NCI-H1105 treated with DMSO at 0.1 percent for 48 hours (cell line): ENCODE results near the gene GPC3.
"Not testable (repeated sequence)": the region's sequence is repeated elsewhere in the genome, so short reads cannot be mapped to it uniquely, and the experiment has no call there.

ENCODE experiments used
- DNase-seq: peaks from one replicate; lab custom pipeline; 2025; lab: John Stamatoyannopoulos, UW

The GPC3 gene

GRCh38 chrX:133926099-133926498, 59.3 kb downstream of the GPC3 start:
- DNase-seq = no peak

- DNase-seq = no peak
These were observed 60.8 kb downstream of the GPC3 start for GRCh38 chrX:133924548-133924947.

- no peak for DNase-seq
These were observed 61.8 kb downstream of the GPC3 start for GRCh38 chrX:133923548-133923947.

GRCh38 chrX:133923113-133923512, 62.3 kb downstream of the GPC3 start:
- DNase-seq = no peak

GRCh38 chrX:133922390-133922771, 63.0 kb downstream of the GPC3 start:
- no peak for DNase-seq

GRCh38 chrX:133921764-133922389, 63.5 kb downstream of the GPC3 start:
- DNase-seq = peak; percentile 48

- no peak for DNase-seq
These were observed 64.3 kb downstream of the GPC3 start for GRCh38 chrX:133921086-133921485.

- DNase-seq = no peak
These were observed 67.0 kb downstream of the GPC3 start for GRCh38 chrX:133918361-133918771.

GRCh38 chrX:133916984-133917722, 68.2 kb downstream of the GPC3 start:
- DNase-seq = no peak

GRCh38 chrX:133913658-133914388, 71.6 kb downstream of the GPC3 start:
- no peak for DNase-seq

- DNase-seq = no peak
These were observed 72.4 kb downstream of the GPC3 start for GRCh38 chrX:133913009-133913408.

- DNase-seq = no peak
These were observed 73.4 kb downstream of the GPC3 start for GRCh38 chrX:133911825-133912495.

GRCh38 chrX:133910539-133910938, 74.9 kb downstream of the GPC3 start:
- DNase-seq = no peak

- no peak for DNase-seq
These were observed 75.5 kb downstream of the GPC3 start for GRCh38 chrX:133909888-133910287.

GRCh38 chrX:133908223-133908955, 77.0 kb downstream of the GPC3 start:
- no peak for DNase-seq

- DNase-seq = no peak
These were observed 77.8 kb downstream of the GPC3 start for GRCh38 chrX:133907606-133908005.

- DNase-seq = no peak
These were observed 80.1 kb downstream of the GPC3 start for GRCh38 chrX:133905305-133905704.

GRCh38 chrX:133897593-133898163, 87.7 kb downstream of the GPC3 start:
- DNase-seq = peak; percentile 60

- no peak for DNase-seq
These were observed 93.1 kb downstream of the GPC3 start for GRCh38 chrX:133892337-133892736.

GRCh38 chrX:133888984-133889383, 96.4 kb downstream of the GPC3 start:
- no peak for DNase-seq

GRCh38 chrX:133888084-133888483, 97.3 kb downstream of the GPC3 start:
- not testable (repeated sequence) for DNase-seq
